GM20000 (cell line): Measurements from ENCODE around the gene DYNLL1.
"Not testable (repeated sequence)": the region's sequence is repeated elsewhere in the genome, so short reads cannot be mapped to it uniquely, and the experiment has no call there.

Experiments
- DNase-seq: peaks from one replicate; pipeline ENCODE4 v3.0.0; 2012; ENCODE audit warnings: low spot score
- TF ChIP-seq, protein P1 (sequence below): IDR thresholded peaks from 2 replicates; pipeline ENCODE4 v1.5.1; 2012; ENCODE audit warnings: mild to moderate bottlenecking, control low read depth; ENCODE audit errors: extremely low read depth, missing control alignments

The DYNLL1 gene

DNA sequence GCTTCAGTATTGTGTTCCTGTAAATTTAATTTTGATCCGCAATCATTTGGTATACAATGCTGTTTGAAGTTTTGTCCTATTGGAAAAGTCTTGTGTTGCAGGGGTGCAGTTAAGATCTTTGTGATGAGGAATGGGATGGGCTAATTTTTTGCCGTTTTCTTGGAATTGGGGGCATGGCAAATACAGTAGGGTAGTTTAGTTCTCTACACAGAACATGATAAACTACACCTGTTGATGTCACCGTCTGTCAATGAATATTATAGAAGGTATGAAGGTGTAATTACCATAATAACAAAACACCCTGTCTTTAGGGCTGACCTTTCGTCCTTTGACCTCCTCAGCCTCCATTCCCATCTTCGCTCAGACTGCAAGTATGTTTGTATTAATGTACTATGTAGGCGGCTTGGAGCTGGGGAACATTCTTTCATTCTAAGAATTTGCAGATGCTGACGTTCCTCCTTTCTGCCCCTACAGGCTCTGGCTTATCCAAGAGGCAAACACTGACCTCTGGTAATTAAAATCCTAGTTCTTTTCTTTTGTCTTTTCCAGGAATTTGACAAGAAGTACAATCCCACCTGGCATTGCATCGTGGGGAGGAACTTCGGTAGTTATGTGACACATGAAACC is 1.7 kb downstream of the DYNLL1 start:
- TF ChIP-seq, protein P1, sequence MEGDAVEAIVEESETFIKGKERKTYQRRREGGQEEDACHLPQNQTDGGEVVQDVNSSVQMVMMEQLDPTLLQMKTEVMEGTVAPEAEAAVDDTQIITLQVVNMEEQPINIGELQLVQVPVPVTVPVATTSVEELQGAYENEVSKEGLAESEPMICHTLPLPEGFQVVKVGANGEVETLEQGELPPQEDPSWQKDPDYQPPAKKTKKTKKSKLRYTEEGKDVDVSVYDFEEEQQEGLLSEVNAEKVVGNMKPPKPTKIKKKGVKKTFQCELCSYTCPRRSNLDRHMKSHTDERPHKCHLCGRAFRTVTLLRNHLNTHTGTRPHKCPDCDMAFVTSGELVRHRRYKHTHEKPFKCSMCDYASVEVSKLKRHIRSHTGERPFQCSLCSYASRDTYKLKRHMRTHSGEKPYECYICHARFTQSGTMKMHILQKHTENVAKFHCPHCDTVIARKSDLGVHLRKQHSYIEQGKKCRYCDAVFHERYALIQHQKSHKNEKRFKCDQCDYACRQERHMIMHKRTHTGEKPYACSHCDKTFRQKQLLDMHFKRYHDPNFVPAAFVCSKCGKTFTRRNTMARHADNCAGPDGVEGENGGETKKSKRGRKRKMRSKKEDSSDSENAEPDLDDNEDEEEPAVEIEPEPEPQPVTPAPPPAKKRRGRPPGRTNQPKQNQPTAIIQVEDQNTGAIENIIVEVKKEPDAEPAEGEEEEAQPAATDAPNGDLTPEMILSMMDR, result no peak
- DNase-seq, result no peak

DNA sequence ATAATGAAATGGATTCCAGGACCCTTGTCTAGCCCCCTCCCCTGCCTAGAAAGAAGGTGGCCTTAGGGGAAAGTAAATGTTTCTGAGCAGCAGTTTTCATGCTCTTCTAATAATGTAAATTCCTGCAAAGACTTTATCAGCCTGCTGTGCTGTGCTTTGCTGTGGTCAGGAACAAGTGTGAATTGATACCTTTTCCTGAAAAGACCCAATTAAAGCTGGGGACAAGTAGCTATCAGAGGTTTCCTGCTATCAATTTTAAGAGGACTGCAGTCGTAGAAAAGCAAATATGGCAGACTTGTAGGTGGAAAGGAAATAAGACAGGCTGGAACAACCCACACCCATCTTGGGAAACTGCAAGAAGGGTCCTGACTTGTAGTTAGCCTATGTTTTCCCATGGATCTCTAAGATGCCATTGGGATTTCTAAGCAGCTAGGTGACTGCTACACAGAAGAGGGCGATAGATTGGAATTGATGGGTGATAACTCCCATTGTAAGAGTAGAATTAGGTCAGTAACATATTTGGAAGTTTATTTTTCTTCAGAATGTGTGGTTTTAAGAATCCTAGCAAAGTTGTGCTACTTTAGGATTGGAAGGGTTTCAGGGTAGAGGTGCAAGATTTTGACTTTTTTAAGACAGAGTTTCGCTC is 3.1 kb downstream of the DYNLL1 start:
- no peak for DNase-seq
- TF ChIP-seq, protein P1, result no peak

DNA sequence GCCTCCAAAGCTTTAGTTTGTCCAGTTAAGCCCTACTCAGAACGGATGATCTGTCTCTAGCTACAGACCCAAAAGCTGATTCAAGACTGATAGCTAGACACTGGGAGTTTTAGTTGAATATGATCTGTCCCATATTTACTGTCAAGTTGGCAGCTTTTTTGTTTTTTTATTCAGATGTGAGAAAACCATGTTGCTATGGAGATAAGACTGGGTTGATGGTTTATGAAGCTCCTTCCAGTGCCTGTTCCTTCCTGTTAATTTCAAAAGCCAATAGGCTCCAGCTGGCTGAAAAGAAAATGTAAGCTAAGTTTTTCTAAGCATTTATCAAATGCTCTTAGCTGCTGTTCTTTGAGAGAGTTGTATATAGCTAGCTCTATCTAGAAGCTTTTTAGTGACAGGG is 4.7 kb downstream of the DYNLL1 start:
- no peak for DNase-seq

DNA sequence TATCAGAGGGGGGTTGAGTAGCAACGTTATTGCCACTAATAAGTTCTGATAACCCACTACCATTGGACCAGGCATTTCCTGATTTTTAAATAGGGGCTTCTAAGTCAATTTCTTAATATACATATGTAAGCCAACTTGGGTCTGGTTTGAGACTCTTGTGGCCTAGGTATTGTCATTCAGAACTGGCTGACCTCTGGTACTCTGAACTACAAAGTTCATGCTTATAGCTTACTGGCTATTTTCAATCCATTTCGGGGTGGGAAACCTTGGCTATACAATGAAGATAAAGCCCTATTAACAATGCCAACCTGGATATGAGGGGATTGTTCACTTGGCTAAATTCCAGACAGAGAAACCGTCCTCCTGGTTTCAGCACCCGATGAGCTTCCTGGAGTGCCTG is 8.7 kb downstream of the DYNLL1 start:
- DNase-seq, result no peak
- TF ChIP-seq, protein P1, result no peak

More for the DNA sequence above, 4.7 kb downstream of the DYNLL1 start:
- TF ChIP-seq, protein P1, result no peak

DNA sequence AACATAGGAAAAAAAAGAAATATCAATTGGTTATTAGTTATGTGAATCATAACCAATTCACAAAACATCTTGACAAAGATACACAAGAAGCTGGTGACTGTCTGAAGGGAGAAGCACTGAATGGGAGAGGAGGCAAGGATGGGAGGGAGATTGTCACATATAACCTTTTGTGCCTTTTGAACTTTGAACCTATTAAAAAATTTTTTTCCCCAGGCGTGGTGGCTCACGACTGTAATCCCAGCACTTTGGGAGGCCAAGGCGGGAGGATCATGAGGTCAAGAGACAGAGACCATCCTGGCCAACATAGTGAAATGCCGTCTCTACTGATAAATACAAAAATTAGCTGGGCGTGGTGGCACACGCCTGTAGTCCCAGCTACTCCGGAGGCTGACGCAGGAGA is 12.6 kb downstream of the DYNLL1 start:
- DNase-seq, result no peak
- TF ChIP-seq, protein P1, result no peak

DNA sequence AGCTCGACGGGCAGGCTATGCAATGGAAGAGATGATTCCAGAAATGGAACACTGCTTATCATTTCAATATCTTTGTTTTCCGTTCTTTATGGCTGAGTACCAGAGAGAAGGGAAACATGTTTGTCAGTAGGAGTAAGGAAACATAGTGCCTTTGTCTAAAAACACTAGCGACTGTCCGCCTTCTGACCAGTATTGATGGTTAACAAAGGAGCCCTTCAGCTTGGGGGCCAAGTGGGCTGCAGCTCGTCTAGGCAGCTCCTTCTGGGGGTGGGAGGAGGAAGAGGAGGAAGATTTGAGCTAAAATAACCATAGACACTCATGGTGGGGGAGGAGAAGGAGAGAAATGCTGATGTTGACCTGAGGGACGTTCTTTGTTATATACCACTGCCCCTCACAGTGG is 18.1 kb downstream of the DYNLL1 start:
- no peak for DNase-seq
- TF ChIP-seq, protein P1, result no peak

DNA sequence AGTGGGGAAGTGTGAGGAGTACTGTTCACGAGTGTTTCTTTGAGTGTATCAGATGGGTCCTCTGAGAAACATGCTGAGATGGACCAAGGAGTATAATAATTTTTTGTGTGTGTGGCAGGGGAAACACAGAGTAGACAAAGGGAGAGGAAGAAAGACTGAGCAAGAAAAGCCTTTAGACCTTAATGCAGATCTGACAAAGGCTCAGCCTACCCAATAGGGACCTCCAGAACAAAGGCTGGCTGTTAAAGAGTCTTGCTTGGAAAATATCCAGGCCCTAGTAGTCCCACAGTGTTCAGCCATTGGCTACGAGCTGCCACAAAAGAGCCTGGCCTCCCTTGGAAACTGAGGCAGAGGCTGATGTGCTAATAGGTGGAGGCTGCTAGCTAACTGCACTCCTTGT is 19.6 kb downstream of the DYNLL1 start:
- no peak for DNase-seq
- TF ChIP-seq, protein P1, result no peak

DNA sequence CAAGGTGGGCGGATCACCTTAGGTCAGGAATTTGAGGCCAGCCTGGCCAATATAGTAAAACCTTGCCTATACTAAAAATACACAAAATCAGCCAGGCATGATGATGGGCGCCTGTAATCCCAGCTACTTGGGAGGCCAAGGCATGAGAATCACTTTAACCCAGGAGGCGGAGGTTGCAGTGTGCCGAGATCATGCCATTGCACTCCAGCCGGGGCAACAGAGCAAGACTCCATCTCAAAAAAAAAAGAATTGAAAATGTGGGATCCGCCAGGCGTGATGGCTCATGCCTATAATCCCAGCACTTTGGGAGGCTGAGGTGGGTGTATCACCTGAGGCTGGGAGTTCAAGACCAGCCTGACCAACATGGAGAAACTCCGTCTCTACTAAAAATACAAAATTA is 23.4 kb downstream of the DYNLL1 start:
- not testable (repeated sequence) for DNase-seq
